Suppressor macrophage treated with lipopolysaccharide for 1 hour (primary cell): ENCODE measurements around the gene AHCY.
"Not testable (repeated sequence)": the region's sequence is repeated elsewhere in the genome, so short reads cannot be mapped to it uniquely, and the experiment has no call there.

Experiments used
- DNase-seq, 3 donors: peaks; one replicate each; pipeline ENCODE4 v3.0.0-alpha.2; 2020 to 2022

The AHCY gene

DNA sequence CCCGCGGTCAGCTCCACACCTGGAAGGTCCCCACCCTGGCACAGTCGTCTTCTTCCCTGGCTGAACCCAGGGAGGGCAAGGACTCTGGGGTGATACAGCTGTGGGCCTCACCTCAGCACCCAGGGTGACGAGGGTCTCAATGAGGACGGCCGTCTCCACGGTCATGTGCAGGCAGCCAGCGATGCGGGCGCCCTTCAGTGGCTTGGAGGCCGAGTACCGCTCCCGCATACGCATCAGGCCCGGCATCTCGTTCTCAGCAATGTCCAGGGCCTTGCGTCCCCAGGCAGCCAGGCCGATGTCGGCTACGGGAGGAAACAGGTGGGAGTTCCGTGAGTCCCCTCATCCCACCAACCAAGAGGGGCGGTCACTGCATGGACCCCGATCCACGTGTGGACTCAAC, 7.9 kb downstream of the AHCY start:
- DNase-seq: no peak

- no peak for DNase-seq
Measured at GRCh38 chr20:34294563-34294962, 8.6 kb downstream of the AHCY start.

DNA sequence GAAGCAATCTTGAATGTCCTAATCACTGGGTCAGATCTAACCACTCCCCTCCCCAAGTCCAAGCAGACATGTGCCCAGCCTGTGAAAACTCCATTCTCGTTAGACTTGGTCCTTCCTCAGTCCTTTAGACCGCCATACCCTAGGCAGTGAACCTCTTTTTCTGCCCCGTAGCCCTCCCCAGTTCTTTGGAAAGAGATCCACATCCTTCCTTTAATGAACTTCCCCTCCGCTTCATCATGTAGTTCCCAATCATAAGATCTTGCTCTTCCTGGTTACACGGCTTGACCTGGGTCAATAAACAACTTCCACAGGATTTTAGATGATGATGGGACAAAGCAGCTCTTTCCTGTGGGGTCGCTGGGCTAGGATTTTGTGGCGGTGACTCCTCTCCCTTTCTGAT, 9.6 kb downstream of the AHCY start:
- no peak for DNase-seq

DNA sequence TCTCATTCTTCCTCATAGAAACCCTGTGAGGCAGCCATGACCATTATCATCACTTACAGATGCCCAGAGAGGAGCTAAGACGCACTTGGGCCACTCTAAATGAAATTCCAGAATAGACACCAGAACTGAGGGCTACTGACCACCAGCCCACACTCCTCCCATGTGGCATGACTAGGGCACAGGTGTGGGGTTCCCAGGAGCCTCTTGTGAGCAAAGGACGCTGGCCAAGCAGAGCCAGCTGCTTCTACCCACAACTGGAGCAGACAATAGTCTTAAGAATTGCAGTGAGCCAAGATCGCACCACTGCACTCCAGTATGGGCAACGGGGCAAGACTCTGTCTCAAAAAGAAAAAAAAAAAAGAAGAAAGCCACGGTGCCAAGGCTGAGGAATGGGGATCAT, 10.0 kb downstream of the AHCY start:
- no peak for DNase-seq

DNA sequence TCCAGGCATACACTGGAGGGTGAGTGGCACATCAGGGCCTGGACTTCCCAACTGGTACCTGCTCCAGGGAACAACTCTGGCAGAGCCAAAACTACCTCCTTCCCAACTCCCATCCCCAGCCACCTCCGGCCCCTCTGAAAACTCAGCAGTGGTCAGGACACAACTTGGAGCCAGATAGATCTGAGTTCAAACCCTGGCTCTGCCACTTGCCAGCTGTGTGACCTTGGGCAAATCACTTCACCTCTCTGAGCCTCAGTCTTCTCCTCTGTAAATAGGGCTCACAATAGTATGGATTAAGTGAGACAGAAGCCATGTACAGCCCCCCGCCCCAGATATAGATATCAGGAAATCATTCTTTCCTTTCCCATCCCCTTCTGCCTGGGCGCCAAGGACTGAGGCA, 10.7 kb downstream of the AHCY start:
- DNase-seq: no peak

DNA sequence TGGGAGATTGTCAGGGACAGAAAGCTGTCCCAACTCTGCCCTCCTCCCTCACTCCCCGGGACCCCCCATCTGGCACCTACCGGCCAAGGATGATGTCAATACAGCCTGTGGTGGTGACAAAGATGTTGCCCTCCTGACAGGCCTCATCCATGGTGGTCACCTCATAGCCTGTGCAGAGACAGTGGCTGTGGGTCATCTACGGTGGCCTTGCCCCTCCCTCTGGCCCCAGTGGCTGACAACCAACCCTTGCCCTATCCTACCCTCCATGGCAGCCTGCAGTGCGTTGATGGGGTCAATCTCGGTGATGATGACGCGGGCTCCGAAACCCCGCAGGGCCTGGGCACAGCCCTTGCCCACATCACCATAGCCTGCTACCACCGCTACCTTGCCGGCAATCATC, 12.7 kb downstream of the AHCY start:
- DNase-seq: no peak

- not testable (repeated sequence) for DNase-seq
Measured at GRCh38 chr20:34287500-34287899, 15.7 kb downstream of the AHCY start.

- DNase-seq: no peak
Measured at GRCh38 chr20:34285450-34285849, 17.7 kb downstream of the AHCY start.

DNA sequence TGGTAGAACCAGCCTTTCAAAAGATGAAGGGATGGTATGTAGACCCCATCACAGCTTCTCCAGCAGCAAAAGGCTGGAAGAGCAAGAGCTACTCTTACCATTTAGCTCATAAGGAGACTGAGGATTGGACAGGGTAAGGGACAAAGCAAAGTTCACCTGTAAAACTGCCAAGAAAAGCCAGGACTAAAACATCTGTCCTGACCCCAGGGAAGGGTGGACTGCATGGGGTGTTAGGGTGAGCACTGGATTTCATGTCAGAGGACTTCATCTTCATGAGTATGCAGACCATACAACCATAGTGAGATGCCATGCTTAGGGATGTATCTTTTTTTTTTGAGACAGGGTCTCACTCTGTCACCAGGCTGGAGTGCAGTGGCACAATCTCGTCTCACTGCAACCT, 19.3 kb downstream of the AHCY start:
- no peak for DNase-seq

DNA sequence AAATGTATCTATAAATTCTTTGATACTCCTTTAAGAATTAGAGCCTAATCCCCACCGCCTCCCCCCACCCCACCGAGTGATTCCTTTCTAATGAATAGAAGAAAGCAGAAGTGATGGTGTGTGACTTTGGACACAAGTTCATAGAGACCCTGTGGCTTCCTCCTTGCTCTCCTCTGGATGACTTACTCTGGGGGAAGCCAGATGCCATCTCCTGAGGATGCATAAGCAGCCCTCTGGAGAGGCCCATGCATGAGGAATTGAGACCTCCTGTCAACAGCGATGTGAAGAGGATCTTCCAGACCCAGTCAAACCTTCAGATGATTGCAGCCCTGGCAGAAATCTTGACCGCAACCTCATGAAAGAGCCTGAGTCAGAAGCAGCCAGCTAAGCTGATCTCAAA, 21.1 kb downstream of the AHCY start:
- DNase-seq: peak; percentile 34 to 53 (median 39)

- DNase-seq: no peak
Measured at GRCh38 chr20:34281177-34281576, 22.0 kb downstream of the AHCY start.

- DNase-seq: no peak
Measured at GRCh38 chr20:34274694-34275093, 28.5 kb downstream of the AHCY start.

GRCh38 chr20:34271956-34272355, 31.2 kb downstream of the AHCY start:
- no peak for DNase-seq

DNA sequence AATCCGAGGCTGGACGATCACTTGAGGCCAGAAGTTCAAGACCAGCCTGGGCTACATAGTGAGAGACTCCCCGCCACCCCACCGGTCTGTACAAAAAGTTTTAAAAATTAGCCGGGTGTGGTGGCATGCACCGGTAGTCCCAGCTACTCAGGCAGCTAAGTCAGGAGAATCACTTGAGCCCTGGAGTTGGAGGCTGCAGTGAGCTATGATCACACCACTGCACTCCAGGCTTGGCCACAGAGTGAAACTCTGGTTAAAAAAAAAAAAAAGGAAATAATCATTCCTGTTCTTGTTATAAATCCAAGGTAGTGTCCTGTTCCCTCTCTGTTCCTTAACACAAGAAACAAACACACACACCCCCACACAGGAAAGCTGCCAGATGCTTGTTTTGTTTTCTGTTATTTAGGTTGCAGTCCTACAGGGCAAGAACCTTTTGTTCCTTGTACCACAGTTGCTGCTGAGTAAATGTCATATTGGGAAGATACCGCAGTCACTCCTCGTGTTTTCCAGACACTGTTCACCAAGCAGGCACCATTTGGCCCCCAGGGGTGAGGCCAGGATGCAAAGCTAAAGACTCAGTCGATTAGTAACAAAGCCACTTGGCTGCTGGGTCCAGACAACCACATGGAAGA, 33.0 kb downstream of the AHCY start:
- DNase-seq: no peak

DNA sequence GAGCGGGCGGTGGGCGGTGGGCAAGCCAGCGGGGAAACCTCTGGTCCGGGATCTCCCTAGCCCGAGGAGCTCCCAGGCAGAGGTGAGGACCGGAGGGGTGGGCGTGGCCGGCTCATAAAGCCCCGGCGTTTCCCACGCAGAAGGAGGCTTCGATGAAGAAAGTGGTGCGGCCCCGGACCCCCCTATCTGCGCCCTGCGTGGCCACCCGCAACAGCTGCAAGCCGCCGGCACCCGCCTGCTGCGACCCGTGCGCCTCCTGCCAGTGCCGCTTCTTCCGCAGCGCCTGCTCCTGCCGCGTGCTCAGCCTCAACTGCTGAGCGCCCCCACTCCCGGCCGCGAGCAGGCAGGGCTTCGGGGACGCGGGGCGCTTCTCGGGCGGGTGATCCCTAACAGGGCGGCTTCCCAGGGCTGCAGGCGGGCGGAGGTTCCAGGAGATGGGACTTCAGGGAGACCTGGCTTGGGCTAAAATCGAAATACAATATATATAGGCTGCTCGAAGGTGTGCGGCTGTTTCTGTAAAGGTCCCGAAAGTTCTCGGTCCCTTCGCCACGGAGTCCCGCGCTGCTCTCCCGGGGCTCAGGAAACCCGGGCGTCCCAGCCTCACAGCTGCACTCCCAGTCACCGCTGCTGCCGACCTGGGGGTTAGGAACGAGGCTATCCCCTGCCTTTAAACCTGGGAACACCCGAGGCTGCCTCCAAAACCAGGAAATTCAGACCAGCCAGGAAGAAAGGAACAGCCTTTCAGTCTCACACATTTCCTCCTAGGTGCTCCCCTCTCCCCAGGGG, 34.1 kb downstream of the AHCY start:
- peak; percentile 33 to 62 (median 34) for DNase-seq

- DNase-seq: no peak
Measured at GRCh38 chr20:34268145-34268544, 35.0 kb downstream of the AHCY start.

- DNase-seq: no peak
Measured at GRCh38 chr20:34264141-34264540, 39.0 kb downstream of the AHCY start.

DNA sequence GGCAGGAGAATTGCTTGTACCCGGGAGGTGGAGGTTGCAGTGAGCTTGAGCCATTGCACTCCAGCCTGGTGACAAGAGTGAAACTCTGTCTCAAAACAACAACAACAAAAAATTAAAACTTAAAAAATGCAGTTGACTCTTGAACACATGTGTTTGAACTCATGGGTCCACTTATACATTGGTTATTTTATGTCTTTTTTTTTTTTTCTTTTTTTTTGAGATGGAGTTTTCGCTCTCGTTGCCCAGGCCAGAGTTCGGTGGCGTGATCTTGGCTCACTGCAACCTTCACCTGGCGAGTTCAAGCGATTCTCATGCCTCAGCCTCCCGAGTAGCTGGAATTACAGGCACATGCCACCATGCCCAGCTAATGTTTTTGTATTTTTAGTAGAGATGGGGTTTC, 39.7 kb downstream of the AHCY start:
- DNase-seq: not testable (repeated sequence)

GRCh38 chr20:34262488-34263288, 40.5 kb downstream of the AHCY start:
- peak; percentile 87 to 92 (median 90) for DNase-seq

- no peak for DNase-seq
Measured at GRCh38 chr20:34260208-34260942, 42.8 kb downstream of the AHCY start.

DNA sequence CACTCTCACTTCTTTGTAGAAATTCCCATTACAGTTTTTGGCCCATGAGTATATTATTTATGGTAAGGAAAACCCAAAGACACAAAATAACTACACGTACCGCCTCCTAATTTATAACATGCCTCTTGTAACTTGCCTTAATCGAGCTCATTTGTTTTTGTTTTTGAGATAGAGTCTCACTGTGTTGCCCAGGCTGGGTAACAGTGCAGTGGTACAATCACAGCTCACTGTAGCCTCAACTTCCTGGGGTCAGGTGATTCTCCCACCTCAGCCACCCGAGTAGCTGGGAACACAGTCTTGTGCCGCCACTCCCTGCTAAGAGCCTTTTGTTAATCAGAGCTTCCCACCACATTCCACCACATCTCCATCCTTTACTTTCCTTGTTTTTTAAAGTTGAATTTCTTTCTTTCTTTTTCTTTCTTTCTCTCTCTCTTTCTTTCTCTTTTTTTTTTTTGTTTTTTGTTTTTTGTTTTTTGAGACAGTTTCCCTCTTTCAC, 46.5 kb downstream of the AHCY start:
- DNase-seq: no peak

- DNase-seq: no peak
Measured at GRCh38 chr20:34254979-34255378, 48.2 kb downstream of the AHCY start.
